PC-9 (cell line): ENCODE measurements around the gene TMOD1. TPM values are rescaled to one million over a fixed set of nuclear protein-coding genes. Genes with fewer than 3 reads are reported as not detected.
"Not testable (repeated sequence)": the region's sequence is repeated elsewhere in the genome, so short reads cannot be mapped to it uniquely, and the experiment has no call there.

ENCODE experiments used
- BruUV-seq: library from RNA; stranded (reverse); fragments of 400-500 nt; replicated peaks from 2 replicates; lab custom pipeline; 2021; lab: Mats Ljungman, UMichigan
- CTCF ChIA-PET: fragments of 300-600 bp; sonication (Branson Sonifier 250); formaldehyde crosslinking; loops from one replicate; lab custom pipeline; 2022; ENCODE audit warnings: antibody characterized with exemption; lab: Charles Lee
- POLR2A ChIA-PET: fragments of 300-600 bp; sonication (Branson Sonifier 250); formaldehyde crosslinking; loops from one replicate; lab custom pipeline; 2022; ENCODE audit warnings: antibody characterized with exemption; ENCODE audit not compliant: unreplicated experiment; lab: Charles Lee
- DNase-seq, 2 experiments: peaks; one replicate each; pipeline versions ENCODE4 v3.0.0 to v3.0.0-alpha.2; 2015 to 2022; ENCODE audit warnings: mixed read lengths in 1 of 2
- H2AFZ ChIP-seq: fragments of 200-600 bp; sonication (generic); 2 replicates; pipeline ENCODE4 v1.8.1; 2017; ENCODE audit warnings: antibody characterized with exemption
- H3F3A ChIP-seq: fragments of 200-600 bp; sonication (generic); 2 replicates; pipeline ENCODE4 v1.8.1; 2017; ENCODE audit warnings: antibody characterized with exemption, mild to moderate bottlenecking, low read depth; ENCODE audit not compliant: insufficient read depth
- H3K27ac ChIP-seq: fragments of 200-600 bp; sonication (generic); 2 replicates; pipeline ENCODE4 v1.6.1; 2016; ENCODE audit warnings: mixed run types
- H3K27me3 ChIP-seq: fragments of 200-600 bp; sonication (generic); 2 replicates; pipeline ENCODE4 v1.6.1; 2016; ENCODE audit warnings: low read depth, mixed run types; ENCODE audit not compliant: insufficient read depth
- H3K36me3 ChIP-seq: fragments of 200-600 bp; sonication (generic); 2 replicates; pipeline ENCODE4 v1.6.1; 2016; ENCODE audit warnings: low read depth, mixed run types
- H3K4me1 ChIP-seq: fragments of 200-600 bp; sonication (generic); replicated peaks from 2 replicates; pipeline ENCODE4 v1.6.1; 2016; ENCODE audit warnings: mixed run types; ENCODE audit not compliant: insufficient read depth
- H3K4me2 ChIP-seq: fragments of 200-600 bp; sonication (generic); 2 replicates; pipeline ENCODE4 v1.6.1; 2017; ENCODE audit warnings: mixed run types
- H3K4me3 ChIP-seq: fragments of 200-600 bp; sonication (generic); 2 replicates; pipeline ENCODE4 v1.6.1; 2016; ENCODE audit warnings: mixed run types
- H3K79me2 ChIP-seq: fragments of 200-600 bp; sonication (generic); 2 replicates; pipeline ENCODE4 v1.6.1; 2017; ENCODE audit warnings: low read depth, mixed run types
- H3K9me2 ChIP-seq: fragments of 200-600 bp; sonication (generic); 2 replicates; pipeline ENCODE4 v1.8.1; 2017; ENCODE audit warnings: mild to moderate bottlenecking; ENCODE audit not compliant: insufficient read depth
- H3K9me3 ChIP-seq: fragments of 200-600 bp; sonication (generic); 2 replicates; pipeline ENCODE4 v1.8.1; 2016; ENCODE audit warnings: low read depth; ENCODE audit not compliant: insufficient read depth
- H4K20me1 ChIP-seq: fragments of 200-600 bp; sonication (generic); 2 replicates; pipeline ENCODE4 v1.8.1; 2017; ENCODE audit not compliant: insufficient read depth
- EZH2 ChIP-seq: fragments of 200-600 bp; sonication (generic); IDR thresholded peaks from 2 replicates; pipeline ENCODE4 v1.8.0; 2017; ENCODE audit warnings: antibody characterized with exemption, low read depth
- intact Hi-C: fragments of 100-400 bp; cut with micrococcal nuclease; formaldehyde crosslinking; loops from one replicate; pipeline ENCODE4 v1.10.0; 2022; ENCODE audit not compliant: unreplicated experiment
- total RNA-seq: library from RNA; stranded (reverse); gene quantifications from 2 replicates; pipeline ENCODE4 v1.2.3, GENCODE V29; 2021
- TF ChIP-seq, protein P1 (sequence below): fragments of 200-600 bp; sonication (generic); conservative IDR thresholded peaks from 2 replicates; pipeline ENCODE4 v1.6.1; 2017; ENCODE audit warnings: mixed run types, antibody characterized with exemption, mild to moderate bottlenecking, moderate library complexity

The TMOD1 gene
- total RNA-seq, 1 experiment from 2014 or later = 6.8 TPM

DNA sequence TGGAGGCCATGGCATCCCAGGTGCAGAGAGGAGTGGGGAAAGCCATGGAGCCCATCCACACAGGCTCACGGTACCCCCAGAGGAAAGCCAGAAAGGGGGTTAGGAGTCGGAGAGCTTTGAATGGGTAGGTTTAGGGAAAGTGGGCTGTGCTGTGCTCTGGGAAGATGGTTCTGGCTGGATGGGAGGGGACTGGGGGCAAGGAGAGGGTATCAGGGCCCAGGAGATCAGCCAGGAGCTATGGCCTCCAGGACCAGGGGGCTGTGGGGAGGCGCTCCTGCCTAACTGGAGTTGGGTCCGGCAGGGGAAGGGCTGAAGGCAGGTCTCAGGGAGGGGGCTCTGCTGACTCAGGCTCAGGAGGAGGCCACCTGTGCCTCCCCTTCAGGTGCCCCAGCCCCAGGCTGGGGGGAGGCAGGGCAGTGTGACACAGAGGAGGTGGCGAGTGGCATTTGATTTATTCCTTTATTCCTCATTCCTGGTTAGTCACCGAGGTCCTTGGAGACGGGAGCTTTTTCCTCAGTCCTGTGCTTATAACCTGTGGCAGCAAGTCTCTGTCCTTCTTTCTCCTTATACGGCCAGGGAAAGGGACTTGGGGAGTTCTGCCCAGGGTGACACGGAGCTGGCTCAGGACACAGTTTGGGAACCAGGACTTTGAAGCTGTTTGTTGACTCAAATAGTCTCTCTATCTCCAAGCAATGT is 70.9 kb downstream of the TMOD1 start:
- H3K4me2 ChIP-seq = no peak overlapping the region
- no peaks in the 10 kb centered on the region for H3K4me1 ChIP-seq
- intact Hi-C loops = no loop called here
- no peak overlapping the region for H3K4me3 ChIP-seq
- H3K79me2 ChIP-seq = no peaks in the 10 kb centered on the region
- H3F3A ChIP-seq = no peaks in the 10 kb centered on the region
- no peak for DNase-seq
- H3K36me3 ChIP-seq = no peaks in the 10 kb centered on the region
- H3K27ac ChIP-seq = no peak overlapping the region
- H3K27me3 ChIP-seq = no peaks in the 10 kb centered on the region
- BruUV-seq = no TSS peak
- H3K9me2 ChIP-seq = no peaks in the 10 kb centered on the region
- CTCF ChIA-PET = no interaction called here
- POLR2A ChIA-PET = no interaction called here
- TF ChIP-seq, protein P1, sequence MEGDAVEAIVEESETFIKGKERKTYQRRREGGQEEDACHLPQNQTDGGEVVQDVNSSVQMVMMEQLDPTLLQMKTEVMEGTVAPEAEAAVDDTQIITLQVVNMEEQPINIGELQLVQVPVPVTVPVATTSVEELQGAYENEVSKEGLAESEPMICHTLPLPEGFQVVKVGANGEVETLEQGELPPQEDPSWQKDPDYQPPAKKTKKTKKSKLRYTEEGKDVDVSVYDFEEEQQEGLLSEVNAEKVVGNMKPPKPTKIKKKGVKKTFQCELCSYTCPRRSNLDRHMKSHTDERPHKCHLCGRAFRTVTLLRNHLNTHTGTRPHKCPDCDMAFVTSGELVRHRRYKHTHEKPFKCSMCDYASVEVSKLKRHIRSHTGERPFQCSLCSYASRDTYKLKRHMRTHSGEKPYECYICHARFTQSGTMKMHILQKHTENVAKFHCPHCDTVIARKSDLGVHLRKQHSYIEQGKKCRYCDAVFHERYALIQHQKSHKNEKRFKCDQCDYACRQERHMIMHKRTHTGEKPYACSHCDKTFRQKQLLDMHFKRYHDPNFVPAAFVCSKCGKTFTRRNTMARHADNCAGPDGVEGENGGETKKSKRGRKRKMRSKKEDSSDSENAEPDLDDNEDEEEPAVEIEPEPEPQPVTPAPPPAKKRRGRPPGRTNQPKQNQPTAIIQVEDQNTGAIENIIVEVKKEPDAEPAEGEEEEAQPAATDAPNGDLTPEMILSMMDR = no peak
- TF ChIP-seq EZH2 = no peak
- H3K9me3 ChIP-seq = no peaks in the 10 kb centered on the region
- no peaks in the 10 kb centered on the region for H4K20me1 ChIP-seq
- no peak overlapping the region for H2AFZ ChIP-seq

DNA sequence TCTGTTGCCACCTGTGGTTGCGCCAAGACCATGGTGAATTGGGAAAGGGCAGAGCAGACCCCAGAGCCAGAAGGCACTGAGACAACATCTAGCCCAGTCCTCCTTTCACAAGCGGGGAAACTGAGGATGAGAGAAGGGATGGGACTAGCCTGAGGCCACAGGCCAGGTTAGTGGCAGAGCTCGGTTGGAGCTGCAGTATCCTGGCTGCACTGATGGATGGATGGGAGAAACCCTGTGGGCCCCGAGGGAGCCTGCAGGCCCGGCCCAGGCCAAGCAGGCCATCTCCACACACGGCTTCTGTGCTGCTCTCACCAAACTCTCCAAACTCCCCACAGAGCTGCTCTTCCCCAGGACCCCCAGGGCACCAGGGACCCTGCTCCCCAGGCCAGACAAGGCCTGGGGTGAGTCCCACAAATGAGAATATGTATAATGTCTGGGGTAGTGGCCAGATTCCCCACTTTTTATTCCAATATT is 71.5 kb downstream of the TMOD1 start:
- CTCF ChIA-PET = no interaction called here
- DNase-seq = no peak
- H3K4me1 ChIP-seq = no peaks in the 10 kb centered on the region
- no peaks in the 10 kb centered on the region for H3K36me3 ChIP-seq
- H3K4me3 ChIP-seq = no peak overlapping the region
- H3K79me2 ChIP-seq = no peaks in the 10 kb centered on the region
- H3K9me3 ChIP-seq = no peaks in the 10 kb centered on the region
- POLR2A ChIA-PET = interaction anchor here (0.7 kb wide), 1 partner anchor 70 kb away, joined by 4 read pairs; no protein-coding TSS in a partner anchor
- H3K27ac ChIP-seq = no peak overlapping the region
- BruUV-seq = no TSS peak
- no peak overlapping the region for H3K4me2 ChIP-seq
- TF ChIP-seq EZH2 = no peak
- TF ChIP-seq, protein P1 = no peak
- no peaks in the 10 kb centered on the region for H3F3A ChIP-seq
- H3K27me3 ChIP-seq = no peaks in the 10 kb centered on the region
- intact Hi-C loops = no loop called here
- H4K20me1 ChIP-seq = no peaks in the 10 kb centered on the region
- no peak overlapping the region for H2AFZ ChIP-seq
- H3K9me2 ChIP-seq = no peaks in the 10 kb centered on the region

DNA sequence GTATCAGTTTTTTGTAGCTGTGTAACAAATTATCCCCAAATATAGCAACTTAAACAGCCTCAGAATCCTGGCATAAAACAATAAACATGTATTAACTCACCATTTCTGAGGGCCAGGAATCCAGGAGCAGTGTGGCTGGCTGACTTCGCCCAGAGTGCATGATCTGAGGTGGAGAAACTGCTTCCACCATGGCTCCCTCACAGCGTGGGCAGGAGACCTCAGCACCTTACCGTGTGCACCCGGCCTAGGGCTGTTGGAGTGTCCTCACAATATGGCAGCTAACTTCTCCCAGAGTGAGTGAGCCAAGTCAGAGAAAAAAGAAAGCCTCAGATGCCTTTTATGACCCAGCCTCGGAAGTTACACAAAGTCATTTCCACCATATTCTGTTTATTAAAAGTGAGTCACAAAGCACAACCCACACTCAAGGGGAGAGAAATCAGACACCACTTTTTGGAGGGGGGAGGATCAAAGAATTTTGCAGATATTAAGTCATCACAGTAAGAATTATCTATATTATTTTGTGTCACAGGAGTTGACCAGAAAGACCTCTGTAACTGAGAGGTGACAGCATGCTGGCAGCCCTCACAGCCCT is 72.1 kb downstream of the TMOD1 start:
- no peaks in the 10 kb centered on the region for H4K20me1 ChIP-seq
- H3K9me3 ChIP-seq = no peaks in the 10 kb centered on the region
- no peaks in the 10 kb centered on the region for H3K9me2 ChIP-seq
- H3F3A ChIP-seq = no peaks in the 10 kb centered on the region
- ChIA-PET CTCF (no interaction called here), POLR2A (interaction anchor here (0.7 kb wide), 1 partner anchor 71 kb away, joined by 4 read pairs; no protein-coding TSS in a partner anchor)
- DNase-seq = no peak
- H3K36me3 ChIP-seq = no peaks in the 10 kb centered on the region
- no peaks in the 10 kb centered on the region for H3K4me1 ChIP-seq
- H2AFZ ChIP-seq = no peak overlapping the region
- intact Hi-C loops = no loop called here
- H3K4me2 ChIP-seq = no peak overlapping the region
- no peak overlapping the region for H3K27ac ChIP-seq
- H3K4me3 ChIP-seq = no peak overlapping the region
- no peaks in the 10 kb centered on the region for H3K27me3 ChIP-seq
- TF ChIP-seq, protein P1 = no peak
- TF ChIP-seq EZH2 = no peak
- no peaks in the 10 kb centered on the region for H3K79me2 ChIP-seq
- no TSS peak for BruUV-seq

DNA sequence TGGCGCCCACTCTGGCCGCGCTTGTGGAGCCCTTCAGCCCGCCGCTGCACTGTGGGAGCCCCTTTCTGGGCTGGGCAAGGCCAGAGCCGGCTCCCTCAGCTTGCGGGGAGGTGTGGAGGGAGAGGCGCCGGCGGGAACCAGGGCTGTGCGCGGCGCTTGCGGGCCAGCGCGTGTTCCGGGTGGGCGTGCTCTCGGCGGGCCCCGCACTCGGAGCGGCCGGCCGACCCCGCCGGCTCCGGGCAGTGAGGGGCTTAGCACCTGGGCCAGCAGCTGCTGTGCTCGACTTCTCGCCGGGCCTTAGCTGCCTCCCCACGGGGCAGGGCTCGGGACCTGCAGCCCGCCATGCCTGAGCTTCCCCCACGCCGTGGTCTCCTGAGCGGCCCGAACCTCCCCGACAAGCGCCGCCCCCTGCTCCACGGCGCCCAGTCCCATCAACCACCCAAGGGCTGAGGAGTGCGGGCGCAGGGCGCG is 72.7 kb downstream of the TMOD1 start:
- H2AFZ ChIP-seq, H3K27me3 ChIP-seq, H3K9me3 ChIP-seq, POLR2A ChIA-PET, H3F3A ChIP-seq, H3K79me2 ChIP-seq, H4K20me1 ChIP-seq, BruUV-seq, H3K36me3 ChIP-seq, H3K4me2 ChIP-seq, DNase-seq, H3K4me3 ChIP-seq, H3K4me1 ChIP-seq, H3K9me2 ChIP-seq, intact Hi-C loops, H3K27ac ChIP-seq: not testable (repeated sequence)
- CTCF ChIA-PET = interaction anchor here (0.6 kb wide), 1 partner anchor 10 kb away, joined by 3 read pairs; no protein-coding TSS in a partner anchor
